ENCODE measurements around the gene SGCA.

The SGCA gene

DNA sequence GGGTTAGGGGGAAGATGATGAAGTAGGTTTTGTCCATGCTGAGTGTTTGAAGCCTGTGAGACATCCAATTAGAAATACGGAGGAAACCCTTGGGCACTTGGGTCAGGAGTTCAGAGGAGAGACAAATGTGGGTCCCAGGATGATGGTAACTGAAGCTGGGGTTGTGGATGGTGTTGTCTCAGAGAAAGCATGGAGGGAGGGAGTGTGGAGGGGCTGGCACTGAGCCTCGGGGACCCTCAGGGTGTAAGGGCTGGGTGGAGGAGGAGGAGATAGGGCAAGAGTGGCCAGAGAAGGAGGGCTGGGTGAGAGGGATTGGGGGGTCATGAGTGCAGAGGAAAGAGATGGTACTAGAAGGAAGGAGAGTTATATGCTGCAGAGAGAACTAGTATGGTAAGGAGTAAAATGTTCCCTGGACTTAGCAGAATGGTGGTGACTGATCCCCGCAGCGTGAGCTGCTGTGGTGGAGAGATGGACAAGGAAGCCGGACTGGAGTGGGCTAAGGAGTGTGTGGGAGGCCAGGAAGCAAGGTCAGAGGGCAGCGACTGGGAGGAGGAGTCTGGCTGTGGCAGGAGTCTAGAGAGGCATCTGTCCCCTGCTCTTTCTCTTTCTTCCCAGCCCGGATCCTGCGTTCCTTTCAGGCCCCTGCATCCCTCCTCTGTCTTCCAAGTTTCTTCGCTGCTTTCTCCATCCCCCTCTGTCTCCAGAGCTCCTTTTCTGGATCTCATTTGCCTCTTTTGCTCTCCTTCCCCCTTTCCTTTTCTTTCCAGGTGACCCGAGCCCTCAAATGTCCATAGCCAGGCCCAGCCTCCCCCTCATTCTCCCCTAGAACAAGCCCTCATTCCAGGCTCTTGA, 39.5 kb downstream of the SGCA start:
- TF ChIP-seq POU2F2 (IDR thresholded peaks at IDR 0.05; ENCODE audit: low read depth, low read length) = no peak
- no peak for TF ChIP-seq TAF1 (IDR thresholded peaks at IDR 0.05; ENCODE audit: low read depth, low read length)
- no peak for TF ChIP-seq PAX5 (IDR thresholded peaks at IDR 0.05; ENCODE audit: insufficient read depth, low read length, severe bottlenecking)
- TF ChIP-seq POLR2AphosphoS5 (IDR thresholded peaks at IDR 0.05; ENCODE audit: low read depth, low read length) = no peak
- no peak for TF ChIP-seq POLR2A (IDR thresholded peaks at IDR 0.05; ENCODE audit: low read depth, low read length)
- TF ChIP-seq SPI1 (IDR thresholded peaks at IDR 0.05; ENCODE audit: low read depth, low read length) = no peak
- FAIRE-seq (no peak), DNase-seq (ENCODE audit: insufficient read length, low spot score) (no peak)

DNA sequence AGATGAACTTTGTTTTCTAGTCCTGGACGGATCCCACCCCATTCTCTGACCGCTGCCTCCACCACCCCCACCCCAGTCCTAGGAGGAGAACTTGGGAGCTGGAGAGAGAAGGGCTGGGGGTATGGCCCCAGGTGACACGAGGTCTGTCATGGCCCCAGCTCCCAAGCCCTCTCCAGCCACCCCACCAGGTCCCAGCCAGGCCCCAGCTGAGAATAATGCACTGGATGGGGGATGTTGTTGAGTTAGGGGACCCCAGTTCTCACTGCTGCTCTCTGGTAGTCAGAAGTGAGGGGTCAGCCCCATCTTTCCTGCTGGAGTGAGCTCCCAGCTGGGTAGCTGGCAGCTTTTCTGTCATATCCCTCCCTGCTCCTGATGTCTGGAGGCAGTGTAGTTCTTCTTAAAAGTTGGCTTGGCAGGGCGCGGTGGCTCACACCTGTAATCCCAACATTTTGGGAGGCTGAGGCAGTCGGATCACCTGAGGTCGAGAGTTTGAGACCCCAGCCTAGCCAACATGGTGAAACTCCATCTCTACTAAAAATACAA, 40.2 kb downstream of the SGCA start:
- no peak for DNase-seq (ENCODE audit: insufficient read length, low spot score)
- TF ChIP-seq SPI1 (IDR thresholded peaks at IDR 0.05; ENCODE audit: low read depth, low read length) (no peak), POU2F2 (IDR thresholded peaks at IDR 0.05; ENCODE audit: low read depth, low read length) (no peak), TAF1 (IDR thresholded peaks at IDR 0.05; ENCODE audit: low read depth, low read length) (no peak)
- no peak for FAIRE-seq

DNA sequence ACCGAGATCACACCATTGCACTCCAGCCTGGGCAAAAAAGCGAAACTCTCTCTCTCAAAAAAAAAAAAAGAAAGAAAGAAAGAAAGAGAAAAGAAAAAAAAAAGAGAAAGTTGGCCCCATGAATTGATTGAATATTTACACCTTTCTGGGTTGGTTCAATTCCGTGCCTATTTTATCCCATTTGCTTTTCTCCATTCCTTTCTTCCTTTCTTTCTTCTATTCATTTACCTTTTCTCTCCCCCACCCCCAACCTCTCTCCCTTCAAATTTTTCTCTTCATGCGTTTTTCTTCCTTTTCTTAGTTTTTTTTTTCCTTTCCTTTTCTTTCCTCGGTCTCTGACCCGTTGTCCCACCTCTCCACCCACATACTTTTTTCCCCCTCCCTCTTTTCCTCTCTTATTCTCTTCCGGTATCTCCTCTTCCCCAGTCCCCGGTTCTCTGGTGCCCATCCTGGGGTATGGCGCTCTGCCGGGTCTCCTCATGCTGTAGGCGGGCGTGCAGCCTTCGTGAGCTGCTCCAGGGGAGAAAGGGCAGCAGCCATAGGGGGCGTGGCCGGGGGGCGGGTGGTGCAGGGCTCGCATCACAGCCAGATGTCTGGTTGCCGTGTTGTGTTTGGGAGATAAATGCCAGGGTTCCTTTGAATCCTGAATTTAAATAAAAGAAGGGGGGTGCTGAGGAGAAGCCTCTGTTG, 40.9 kb downstream of the SGCA start:
- no peak for DNase-seq (ENCODE audit: insufficient read length, low spot score)
- no peak for FAIRE-seq
- TF ChIP-seq SPI1 (IDR thresholded peaks at IDR 0.05; ENCODE audit: low read depth, low read length) = no peak
- no peak for TF ChIP-seq POLR2AphosphoS5 (IDR thresholded peaks at IDR 0.05; ENCODE audit: low read depth, low read length)

GRCh38 chr17:50207315-50207714, 41.5 kb downstream of the SGCA start:
- FAIRE-seq (no peak), DNase-seq (ENCODE audit: insufficient read length, low spot score) (no peak)
- TF ChIP-seq POLR2AphosphoS5 (IDR thresholded peaks at IDR 0.05; ENCODE audit: low read depth, low read length) (no peak), SPI1 (IDR thresholded peaks at IDR 0.05; ENCODE audit: low read depth, low read length) (no peak), POLR2A (IDR thresholded peaks at IDR 0.05; ENCODE audit: low read depth, low read length) (no peak)

DNA sequence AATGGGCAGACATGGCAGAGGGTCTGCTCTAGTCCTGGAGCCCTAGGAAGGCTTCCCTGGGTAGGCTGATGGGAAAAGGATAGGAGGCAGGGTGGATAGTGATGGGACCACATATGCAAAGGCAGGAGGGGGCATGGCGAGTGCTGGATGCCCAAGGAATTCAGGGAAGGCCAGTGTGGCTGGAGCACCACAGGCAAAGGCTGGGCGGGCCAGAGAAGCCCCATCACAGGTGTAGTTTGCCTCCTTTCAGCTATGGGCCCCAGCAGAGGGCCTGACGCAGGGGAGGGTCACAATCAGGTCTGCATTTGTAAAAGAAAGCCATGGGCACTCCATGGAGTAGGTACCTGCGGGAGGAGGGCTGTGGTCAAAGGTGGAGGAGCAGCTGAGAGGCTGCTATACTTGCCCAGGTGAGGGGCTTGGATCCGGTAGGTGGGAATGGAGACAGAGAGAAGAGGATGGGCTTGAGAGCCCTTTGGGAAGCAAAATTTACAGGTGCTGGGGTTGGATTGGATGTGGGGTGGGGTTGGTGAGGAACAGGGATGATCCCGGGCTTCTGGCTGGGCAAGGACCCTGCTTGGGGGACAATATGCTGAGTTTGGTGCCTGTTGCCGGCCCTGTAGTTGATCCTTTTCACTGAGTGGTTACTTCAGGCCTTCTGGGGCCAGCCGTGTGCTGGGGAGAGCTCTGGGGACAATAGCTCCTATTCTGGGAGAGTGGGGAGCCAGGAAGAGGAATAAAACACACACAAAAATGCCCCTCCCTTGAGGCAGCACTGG, 42.2 kb downstream of the SGCA start:
- FAIRE-seq = no peak
- no peak for DNase-seq (ENCODE audit: insufficient read length, low spot score)
- TF ChIP-seq TAF1 (IDR thresholded peaks at IDR 0.05; ENCODE audit: low read depth, low read length) = no peak
- no peak for TF ChIP-seq SPI1 (IDR thresholded peaks at IDR 0.05; ENCODE audit: low read depth, low read length)
- TF ChIP-seq PAX5 (IDR thresholded peaks at IDR 0.05; ENCODE audit: insufficient read depth, low read length, severe bottlenecking) = no peak
- no peak for TF ChIP-seq POLR2AphosphoS5 (IDR thresholded peaks at IDR 0.05; ENCODE audit: low read depth, low read length)
- TF ChIP-seq POLR2A (IDR thresholded peaks at IDR 0.05; ENCODE audit: low read depth, low read length) = no peak
- TF ChIP-seq POU2F2 (IDR thresholded peaks at IDR 0.05; ENCODE audit: low read depth, low read length) = no peak

GRCh38 chr17:50208611-50209061, 42.8 kb downstream of the SGCA start:
- FAIRE-seq (no peak), DNase-seq (ENCODE audit: insufficient read length, low spot score) (no peak)
- TF ChIP-seq POLR2A (IDR thresholded peaks at IDR 0.05; ENCODE audit: low read depth, low read length) = no peak
- TF ChIP-seq POLR2AphosphoS5 (IDR thresholded peaks at IDR 0.05; ENCODE audit: low read depth, low read length) = no peak
- TF ChIP-seq TAF1 (IDR thresholded peaks at IDR 0.05; ENCODE audit: low read depth, low read length) = no peak
- no peak for TF ChIP-seq POU2F2 (IDR thresholded peaks at IDR 0.05; ENCODE audit: low read depth, low read length)
- no peak for TF ChIP-seq PAX5 (IDR thresholded peaks at IDR 0.05; ENCODE audit: insufficient read depth, low read length, severe bottlenecking)
- no peak for TF ChIP-seq SPI1 (IDR thresholded peaks at IDR 0.05; ENCODE audit: low read depth, low read length)

DNA sequence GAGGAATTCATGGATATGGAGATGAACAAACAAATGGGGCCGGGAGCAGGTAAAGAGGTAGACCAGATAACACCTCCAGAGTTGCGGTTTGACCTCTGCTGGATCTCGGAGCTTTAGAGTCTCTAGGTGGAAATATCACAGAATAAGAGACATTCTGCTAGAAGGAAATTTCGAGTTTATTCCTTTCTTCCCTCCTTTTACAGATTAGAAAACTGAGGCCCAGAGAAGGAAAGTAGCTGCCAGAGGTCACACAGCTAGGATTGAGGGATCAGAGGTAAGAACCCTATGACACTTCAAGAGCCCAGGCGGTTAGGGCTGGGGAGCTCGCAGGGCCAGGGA, 43.3 kb downstream of the SGCA start:
- FAIRE-seq (no peak), DNase-seq (ENCODE audit: insufficient read length, low spot score) (no peak)
- TF ChIP-seq POLR2AphosphoS5 (IDR thresholded peaks at IDR 0.05; ENCODE audit: low read depth, low read length) = no peak
- no peak for TF ChIP-seq POLR2A (IDR thresholded peaks at IDR 0.05; ENCODE audit: low read depth, low read length)
- no peak for TF ChIP-seq SPI1 (IDR thresholded peaks at IDR 0.05; ENCODE audit: low read depth, low read length)
- no peak for TF ChIP-seq TAF1 (IDR thresholded peaks at IDR 0.05; ENCODE audit: low read depth, low read length)

DNA sequence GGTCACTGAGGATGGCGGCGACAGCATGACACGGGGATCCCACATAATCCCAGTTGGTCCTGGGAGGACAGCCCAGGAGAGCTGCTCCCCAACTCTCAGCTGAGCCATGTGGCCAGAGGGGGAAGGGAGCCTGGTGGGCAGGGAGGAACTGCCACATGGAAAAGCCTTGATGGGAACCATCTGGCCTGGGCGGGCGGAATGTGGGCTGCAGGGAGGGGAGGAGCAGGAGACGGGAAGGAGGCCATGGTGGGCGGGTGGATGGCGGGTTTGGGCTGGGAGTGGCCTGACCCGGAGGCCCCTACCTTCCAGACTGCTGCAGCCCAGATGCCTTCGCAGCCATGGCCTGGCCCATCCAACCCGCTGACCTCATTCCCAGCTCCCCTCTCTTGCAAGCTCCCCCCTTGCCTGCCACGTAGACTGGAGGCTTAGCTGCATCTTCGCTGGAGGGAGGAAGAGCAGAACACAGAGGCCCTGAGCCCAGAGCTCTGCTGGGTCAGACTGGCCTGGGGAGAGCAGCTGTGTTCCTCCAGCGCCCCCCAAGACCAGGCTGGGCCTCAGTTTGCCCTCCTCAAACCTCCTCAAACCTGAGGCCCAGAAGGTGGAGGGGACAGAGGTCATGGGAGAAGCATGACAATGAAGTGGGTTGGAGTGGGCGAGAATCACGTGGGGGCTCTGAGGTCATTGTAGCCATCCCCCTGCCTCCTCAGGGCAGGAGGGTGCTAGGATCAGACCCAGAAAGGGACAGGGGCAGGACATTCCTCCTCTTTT, 43.9 kb downstream of the SGCA start:
- FAIRE-seq (no peak), DNase-seq (ENCODE audit: insufficient read length, low spot score) (no peak)
- TF ChIP-seq POLR2AphosphoS5 (IDR thresholded peaks at IDR 0.05; ENCODE audit: low read depth, low read length) (no peak), POU2F2 (IDR thresholded peaks at IDR 0.05; ENCODE audit: low read depth, low read length) (no peak), PAX5 (IDR thresholded peaks at IDR 0.05; ENCODE audit: insufficient read depth, low read length, severe bottlenecking) (no peak), TAF1 (IDR thresholded peaks at IDR 0.05; ENCODE audit: low read depth, low read length) (no peak), SPI1 (IDR thresholded peaks at IDR 0.05; ENCODE audit: low read depth, low read length) (no peak), POLR2A (IDR thresholded peaks at IDR 0.05; ENCODE audit: low read depth, low read length) (no peak)
